Gastroesophageal sphincter (tissue), 4 donors: ENCODE data around the gene ITGA2. TPM values are rescaled to one million over a fixed set of nuclear protein-coding genes. Genes with fewer than 3 reads are reported as not detected.
A peak's percentile ranks its signal among the peaks of the same experiment; 100 is the strongest.

Experiments
- ATAC-seq: fragments of 150-250 bp; one replicate; pipeline ENCODE4 v1.9.1; 2016; ENCODE audit warnings: mild to moderate bottlenecking, moderate library complexity
- H3K27ac ChIP-seq, 4 donors: fragments of 200-600 bp; sonication (generic) in 3 of 4; 1 replicate in 3 of 4; 2 replicates in 1 of 4; pipeline ENCODE4 v1.5.1; 2016 to 2019
- H3K27me3 ChIP-seq: fragments of 200-600 bp; sonication (generic); one replicate; pipeline ENCODE4 v1.5.1; 2019
- H3K36me3 ChIP-seq, 2 donors: fragments of 200-600 bp; sonication (generic); one replicate each; pipeline ENCODE4 v1.5.1; 2019; ENCODE audit warnings: control low read depth in 1 of 2
- H3K4me1 ChIP-seq, 3 donors: fragments of 200-600 bp; sonication (generic); 1 replicate in 2 of 3; 2 replicates in 1 of 3; pipeline ENCODE4 v1.5.1; 2016 to 2019; ENCODE audit warnings: control low read depth in 2 of 3
- H3K4me3 ChIP-seq, 2 donors: fragments of 200-600 bp; sonication (generic); one replicate each; pipeline ENCODE4 v1.5.1; 2019; ENCODE audit warnings: mild to moderate bottlenecking in 1 of 2, moderate library complexity in 1 of 2
- H3K9me3 ChIP-seq, 3 donors: fragments of 200-600 bp; sonication (generic); one replicate each; pipeline ENCODE4 v1.5.1; 2017 to 2019; ENCODE audit warnings: control low read depth in 2 of 3
- CTCF ChIP-seq, 4 experiments: fragments of 200-600 bp in 2 of 4; fragments of 450-650 bp in 2 of 4; sonication (generic) in 1 of 4; IDR thresholded peaks; one replicate each; pipeline ENCODE4 v1.5.1; 2017 to 2019; ENCODE audit warnings: antibody characterized with exemption in 4 of 4, mild to moderate bottlenecking in 2 of 4, moderate library complexity in 2 of 4
- EP300 ChIP-seq: sonication (generic); formaldehyde crosslinking; IDR thresholded peaks from one replicate; pipeline ENCODE4 v1.6.1; 2017; ENCODE audit warnings: antibody characterized with exemption, mild to moderate bottlenecking
- POLR2A ChIP-seq, 2 donors: fragments of 450-650 bp; IDR thresholded peaks; one replicate each; pipeline ENCODE4 v1.6.1; 2017; ENCODE audit warnings: antibody characterized with exemption in 2 of 2, mild to moderate bottlenecking in 2 of 2, moderate library complexity in 1 of 2
- POLR2AphosphoS5 ChIP-seq: sonication (generic); formaldehyde crosslinking; IDR thresholded peaks from one replicate; pipeline ENCODE4 v1.6.1; 2017; ENCODE audit warnings: antibody characterized with exemption
- WGBS, 2 donors: methylation state at CpG; one replicate each; pipeline ENCODE4 v1.1.5; 2018; ENCODE audit warnings: low coverage in 1 of 2; 5-methylcytosine and 5-hydroxymethylcytosine counted together
- total RNA-seq, 4 donors: library from RNA; depleted of rRNA; stranded (reverse); fragments of >200 nt; gene quantifications; one replicate each; pipeline ENCODE4 v1.1.0, GENCODE V29; 2016

Gene ITGA2
- total RNA-seq, 4 donors from 2014 or later: 1.5 to 14.6 (median 10.0) TPM

- TF ChIP-seq POLR2AphosphoS5 (peak; percentile 37), CTCF (IDR thresholded peaks at IDR 0.05) (no peak)
- Histone ChIP-seq H3K27me3 (no peaks in the 10 kb centered on the region), H3K4me1 (peaks cover 0 to 23% (median 8%) of the 10 kb centered on the region in 3 donors), H3K9me3 (no peaks in the 10 kb centered on the region), H3K4me3 (no peak overlapping the region), H3K27ac (peak overlapping the region in 2 of 4 donors; percentile 5 to 9), H3K36me3 (no peaks in the 10 kb centered on the region)
- ATAC-seq: no peak
- 44 to 62% methylated on average over 2 to 3 of the region's 3 CpGs for WGBS, 2 donors
These were observed 48.1 kb downstream of the ITGA2 start for GRCh38 chr5:53037141-53037859.

GRCh38 chr5:53038196-53038847 is 49.2 kb downstream of the ITGA2 start:
- no peaks in the 10 kb centered on the region for H3K27me3 ChIP-seq
- no peak overlapping the region for H3K4me3 ChIP-seq
- ATAC-seq: no peak
- no peak overlapping the region for H3K27ac ChIP-seq
- H3K36me3 ChIP-seq: no peaks in the 10 kb centered on the region
- WGBS, 2 donors: 55 to 80% methylated on average over 1 to 5 of the region's 5 CpGs
- no peaks in the 10 kb centered on the region for H3K9me3 ChIP-seq
- H3K4me1 ChIP-seq: peaks cover 0 to 23% (median 8%) of the 10 kb centered on the region in 3 donors
- TF ChIP-seq EP300: no peak
- no peak for TF ChIP-seq CTCF (IDR thresholded peaks at IDR 0.05)
- TF ChIP-seq POLR2AphosphoS5: no peak
- no peak for TF ChIP-seq POLR2A (IDR thresholded peaks at IDR 0.05)

GRCh38 chr5:53039855-53040254 is 50.7 kb downstream of the ITGA2 start:
- Histone ChIP-seq H3K36me3 (no peaks in the 10 kb centered on the region), H3K4me3 (no peak overlapping the region), H3K27ac (no peak overlapping the region), H3K4me1 (peaks cover 0 to 23% (median 8%) of the 10 kb centered on the region in 3 donors), H3K27me3 (no peaks in the 10 kb centered on the region), H3K9me3 (no peaks in the 10 kb centered on the region)
- TF ChIP-seq POLR2AphosphoS5 (no peak), POLR2A (IDR thresholded peaks at IDR 0.05) (no peak), EP300 (no peak), CTCF (IDR thresholded peaks at IDR 0.05) (no peak)
- WGBS, 2 donors: 60 to 69% methylated on average over 1 to 3 of the region's 3 CpGs
- no peak for ATAC-seq

GRCh38 chr5:53041071-53041692 is 52.0 kb downstream of the ITGA2 start:
- ATAC-seq: no peak
- no peak overlapping the region for H3K4me3 ChIP-seq
- TF ChIP-seq CTCF (IDR thresholded peaks at IDR 0.05): no peak
- no peak for TF ChIP-seq EP300
- no peak for TF ChIP-seq POLR2AphosphoS5
- no peak for TF ChIP-seq POLR2A (IDR thresholded peaks at IDR 0.05)
- H3K27ac ChIP-seq: no peak overlapping the region
- H3K4me1 ChIP-seq: peaks cover 0 to 23% (median 8%) of the 10 kb centered on the region in 3 donors
- no peaks in the 10 kb centered on the region for H3K27me3 ChIP-seq
- 26 to 40% methylated on average over 4 of the region's 4 CpGs for WGBS, 2 donors
- H3K36me3 ChIP-seq: no peaks in the 10 kb centered on the region
- H3K9me3 ChIP-seq: no peaks in the 10 kb centered on the region
